ENCODE results near the gene NABP2. TPM values are rescaled to one million over a fixed set of nuclear protein-coding genes. Genes with fewer than 3 reads are reported as not detected.

The NABP2 gene
- polyA plus RNA-seq, 2 of the 4 experiments (the other 2 are of a cell fraction) = 64.1 to 86.7 TPM

DNA sequence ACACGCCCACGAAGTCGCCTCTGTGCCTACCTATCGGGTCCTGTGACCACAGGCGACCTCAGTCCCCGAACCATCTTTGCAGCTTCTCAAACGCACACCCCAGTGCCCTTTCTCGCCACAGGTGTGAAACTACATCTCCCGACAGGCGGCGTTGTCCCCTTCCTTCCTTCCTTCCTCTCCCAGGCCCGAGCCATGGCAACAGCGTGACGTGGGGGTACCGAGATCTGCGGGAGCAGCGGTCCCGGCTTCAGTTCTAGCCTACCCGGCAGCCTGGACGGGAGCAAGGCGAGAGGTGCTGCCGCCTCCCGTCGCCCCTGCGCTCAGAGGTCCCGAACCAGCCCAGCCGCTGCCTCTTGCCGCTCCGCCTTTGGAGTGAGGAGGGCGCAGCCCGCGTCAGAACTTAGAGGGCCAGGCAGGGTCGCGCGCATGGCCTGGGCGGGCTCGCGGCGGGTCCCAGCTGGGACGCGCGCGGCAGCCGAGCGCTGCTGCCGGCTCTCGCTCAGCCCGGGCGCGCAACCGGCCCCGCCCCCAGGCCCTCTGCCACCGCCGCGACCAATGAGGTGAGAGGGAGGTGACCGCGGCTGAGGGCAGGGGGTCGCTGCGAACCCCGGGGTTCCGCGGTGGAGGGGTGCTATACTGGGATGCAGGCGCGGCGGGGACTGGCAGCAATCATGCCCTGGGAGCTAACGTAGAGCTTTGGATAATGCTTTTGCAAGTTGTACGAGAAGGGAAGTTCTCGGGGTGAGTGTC, 42.7 kb downstream of the NABP2 start, which contains the start of gene COQ10A (continued):
- TF ChIP-seq TP53 (CRISPR knock-in tag; IDR thresholded peaks at IDR 0.05) = no peak
- peak; percentile 65 to 92; a peak in 3 of 5 replicates for TF ChIP-seq JUN (IDR thresholded peaks at IDR 0.05)
- peak; percentile 96 for TF ChIP-seq POLR2A (IDR thresholded peaks at IDR 0.05; ENCODE audit: low read length)
- TF ChIP-seq EP300 (IDR thresholded peaks at IDR 0.05) = no peak
- no peak for TF ChIP-seq NPAS2 (CRISPR knock-in tag; IDR thresholded peaks at IDR 0.05; ENCODE audit: borderline replicate concordance)
- TF ChIP-seq NR3C1 (IDR thresholded peaks at IDR 0.05) = no peak
- no peak for TF ChIP-seq HOXB13 (CRISPR knock-in tag; IDR thresholded peaks at IDR 0.05; ENCODE audit: low read depth)
- no peak for TF ChIP-seq CHD2 (IDR thresholded peaks at IDR 0.05; ENCODE audit: low read length, partially characterized antibody)
- TF ChIP-seq SMC3 (IDR thresholded peaks at IDR 0.05) = peak; percentile 37; the same call in 2 of the 3 replicates
- TF ChIP-seq FOSB (CRISPR knock-in tag; IDR thresholded peaks at IDR 0.05) = no peak
- TF ChIP-seq, protein P1, sequence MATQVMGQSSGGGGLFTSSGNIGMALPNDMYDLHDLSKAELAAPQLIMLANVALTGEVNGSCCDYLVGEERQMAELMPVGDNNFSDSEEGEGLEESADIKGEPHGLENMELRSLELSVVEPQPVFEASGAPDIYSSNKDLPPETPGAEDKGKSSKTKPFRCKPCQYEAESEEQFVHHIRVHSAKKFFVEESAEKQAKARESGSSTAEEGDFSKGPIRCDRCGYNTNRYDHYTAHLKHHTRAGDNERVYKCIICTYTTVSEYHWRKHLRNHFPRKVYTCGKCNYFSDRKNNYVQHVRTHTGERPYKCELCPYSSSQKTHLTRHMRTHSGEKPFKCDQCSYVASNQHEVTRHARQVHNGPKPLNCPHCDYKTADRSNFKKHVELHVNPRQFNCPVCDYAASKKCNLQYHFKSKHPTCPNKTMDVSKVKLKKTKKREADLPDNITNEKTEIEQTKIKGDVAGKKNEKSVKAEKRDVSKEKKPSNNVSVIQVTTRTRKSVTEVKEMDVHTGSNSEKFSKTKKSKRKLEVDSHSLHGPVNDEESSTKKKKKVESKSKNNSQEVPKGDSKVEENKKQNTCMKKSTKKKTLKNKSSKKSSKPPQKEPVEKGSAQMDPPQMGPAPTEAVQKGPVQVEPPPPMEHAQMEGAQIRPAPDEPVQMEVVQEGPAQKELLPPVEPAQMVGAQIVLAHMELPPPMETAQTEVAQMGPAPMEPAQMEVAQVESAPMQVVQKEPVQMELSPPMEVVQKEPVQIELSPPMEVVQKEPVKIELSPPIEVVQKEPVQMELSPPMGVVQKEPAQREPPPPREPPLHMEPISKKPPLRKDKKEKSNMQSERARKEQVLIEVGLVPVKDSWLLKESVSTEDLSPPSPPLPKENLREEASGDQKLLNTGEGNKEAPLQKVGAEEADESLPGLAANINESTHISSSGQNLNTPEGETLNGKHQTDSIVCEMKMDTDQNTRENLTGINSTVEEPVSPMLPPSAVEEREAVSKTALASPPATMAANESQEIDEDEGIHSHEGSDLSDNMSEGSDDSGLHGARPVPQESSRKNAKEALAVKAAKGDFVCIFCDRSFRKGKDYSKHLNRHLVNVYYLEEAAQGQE (IDR thresholded peaks at IDR 0.05) = no peak
- no peak for TF ChIP-seq KDM5A (IDR thresholded peaks at IDR 0.05)
- TF ChIP-seq CBX8 (IDR thresholded peaks at IDR 0.05) = no peak
- no peak for TF ChIP-seq ZFP36 (IDR thresholded peaks at IDR 0.05; ENCODE audit: borderline replicate concordance, partially characterized antibody)
- TF ChIP-seq POLR2AphosphoS2 (conservative IDR thresholded peaks at IDR 0.05; ENCODE audit: low read length) = no peak
- TF ChIP-seq, protein P2, sequence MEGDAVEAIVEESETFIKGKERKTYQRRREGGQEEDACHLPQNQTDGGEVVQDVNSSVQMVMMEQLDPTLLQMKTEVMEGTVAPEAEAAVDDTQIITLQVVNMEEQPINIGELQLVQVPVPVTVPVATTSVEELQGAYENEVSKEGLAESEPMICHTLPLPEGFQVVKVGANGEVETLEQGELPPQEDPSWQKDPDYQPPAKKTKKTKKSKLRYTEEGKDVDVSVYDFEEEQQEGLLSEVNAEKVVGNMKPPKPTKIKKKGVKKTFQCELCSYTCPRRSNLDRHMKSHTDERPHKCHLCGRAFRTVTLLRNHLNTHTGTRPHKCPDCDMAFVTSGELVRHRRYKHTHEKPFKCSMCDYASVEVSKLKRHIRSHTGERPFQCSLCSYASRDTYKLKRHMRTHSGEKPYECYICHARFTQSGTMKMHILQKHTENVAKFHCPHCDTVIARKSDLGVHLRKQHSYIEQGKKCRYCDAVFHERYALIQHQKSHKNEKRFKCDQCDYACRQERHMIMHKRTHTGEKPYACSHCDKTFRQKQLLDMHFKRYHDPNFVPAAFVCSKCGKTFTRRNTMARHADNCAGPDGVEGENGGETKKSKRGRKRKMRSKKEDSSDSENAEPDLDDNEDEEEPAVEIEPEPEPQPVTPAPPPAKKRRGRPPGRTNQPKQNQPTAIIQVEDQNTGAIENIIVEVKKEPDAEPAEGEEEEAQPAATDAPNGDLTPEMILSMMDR (IDR thresholded peaks at IDR 0.05) = peak; percentile 51
- no peak for TF ChIP-seq KDM1A (IDR thresholded peaks at IDR 0.05; ENCODE audit: low read depth)
- no peak for TF ChIP-seq EHF (CRISPR knock-in tag; IDR thresholded peaks at IDR 0.05)
- TF ChIP-seq, protein P3, sequence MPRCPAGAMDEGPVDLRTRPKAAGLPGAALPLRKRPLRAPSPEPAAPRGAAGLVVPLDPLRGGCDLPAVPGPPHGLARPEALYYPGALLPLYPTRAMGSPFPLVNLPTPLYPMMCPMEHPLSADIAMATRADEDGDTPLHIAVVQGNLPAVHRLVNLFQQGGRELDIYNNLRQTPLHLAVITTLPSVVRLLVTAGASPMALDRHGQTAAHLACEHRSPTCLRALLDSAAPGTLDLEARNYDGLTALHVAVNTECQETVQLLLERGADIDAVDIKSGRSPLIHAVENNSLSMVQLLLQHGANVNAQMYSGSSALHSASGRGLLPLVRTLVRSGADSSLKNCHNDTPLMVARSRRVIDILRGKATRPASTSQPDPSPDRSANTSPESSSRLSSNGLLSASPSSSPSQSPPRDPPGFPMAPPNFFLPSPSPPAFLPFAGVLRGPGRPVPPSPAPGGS (IDR thresholded peaks at IDR 0.05) = peak; percentile 93; the same call in 2 of the 3 replicates
- TF ChIP-seq, protein P4, sequence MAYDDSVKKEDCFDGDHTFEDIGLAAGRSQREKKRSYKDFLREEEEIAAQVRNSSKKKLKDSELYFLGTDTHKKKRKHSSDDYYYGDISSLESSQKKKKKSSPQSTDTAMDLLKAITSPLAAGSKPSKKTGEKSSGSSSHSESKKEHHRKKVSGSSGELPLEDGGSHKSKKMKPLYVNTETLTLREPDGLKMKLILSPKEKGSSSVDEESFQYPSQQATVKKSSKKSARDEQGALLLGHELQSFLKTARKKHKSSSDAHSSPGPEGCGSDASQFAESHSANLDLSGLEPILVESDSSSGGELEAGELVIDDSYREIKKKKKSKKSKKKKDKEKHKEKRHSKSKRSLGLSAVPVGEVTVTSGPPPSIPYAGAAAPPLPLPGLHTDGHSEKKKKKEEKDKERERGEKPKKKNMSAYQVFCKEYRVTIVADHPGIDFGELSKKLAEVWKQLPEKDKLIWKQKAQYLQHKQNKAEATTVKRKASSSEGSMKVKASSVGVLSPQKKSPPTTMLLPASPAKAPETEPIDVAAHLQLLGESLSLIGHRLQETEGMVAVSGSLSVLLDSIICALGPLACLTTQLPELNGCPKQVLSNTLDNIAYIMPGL (CRISPR knock-in tag; IDR thresholded peaks at IDR 0.05; ENCODE audit: borderline replicate concordance) = peak; percentile 44; the same call in 1 of the 2 replicates
- no peak for TF ChIP-seq MAZ (IDR thresholded peaks at IDR 0.05; ENCODE audit: borderline replicate concordance, low read depth, low read length)
- TF ChIP-seq SREBF2 (IDR thresholded peaks at IDR 0.05) = no peak
- no peak for TF ChIP-seq RCOR1 (IDR thresholded peaks at IDR 0.05; ENCODE audit: low read depth, low read length)
- TF ChIP-seq, protein P5, sequence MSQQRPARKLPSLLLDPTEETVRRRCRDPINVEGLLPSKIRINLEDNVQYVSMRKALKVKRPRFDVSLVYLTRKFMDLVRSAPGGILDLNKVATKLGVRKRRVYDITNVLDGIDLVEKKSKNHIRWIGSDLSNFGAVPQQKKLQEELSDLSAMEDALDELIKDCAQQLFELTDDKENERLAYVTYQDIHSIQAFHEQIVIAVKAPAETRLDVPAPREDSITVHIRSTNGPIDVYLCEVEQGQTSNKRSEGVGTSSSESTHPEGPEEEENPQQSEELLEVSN (IDR thresholded peaks at IDR 0.05; ENCODE audit: borderline replicate concordance, low read depth) = peak; percentile 68
